GM21423 (cell line): ENCODE data around the gene THADA.
A peak's percentile ranks its signal among the peaks of the same experiment; 100 is the strongest.

Experiments
- ATAC-seq: cut with Tn5 transposase; IDR thresholded peaks from one replicate; pipeline ENCODE4 v1.9.1; 2021; ENCODE audit warnings: mild to moderate bottlenecking, moderate library complexity; ENCODE audit not compliant: unreplicated experiment

Gene THADA

GRCh38 chr2:43420389-43420801 lies 175.4 kb downstream of the THADA start:
- no peak for ATAC-seq

GRCh38 chr2:43419876-43420275 lies 176.0 kb downstream of the THADA start:
- no peak for ATAC-seq

- ATAC-seq: no peak
These were observed 176.6 kb downstream of the THADA start for GRCh38 chr2:43419243-43419642.

GRCh38 chr2:43418680-43419079 lies 177.2 kb downstream of the THADA start:
- ATAC-seq: no peak

GRCh38 chr2:43417300-43417699 lies 178.5 kb downstream of the THADA start:
- no peak for ATAC-seq

- no peak for ATAC-seq
These were observed 180.2 kb downstream of the THADA start for GRCh38 chr2:43415592-43415991.

- ATAC-seq: no peak
These were observed 181.2 kb downstream of the THADA start for GRCh38 chr2:43414586-43415135.

- ATAC-seq: no peak
These were observed 181.8 kb downstream of the THADA start for GRCh38 chr2:43414033-43414432.

- no peak for ATAC-seq
These were observed 183.6 kb downstream of the THADA start for GRCh38 chr2:43412114-43412753.

GRCh38 chr2:43410055-43410604 lies 185.7 kb downstream of the THADA start:
- no peak for ATAC-seq

GRCh38 chr2:43408407-43409160 lies 187.3 kb downstream of the THADA start:
- peak; percentile 77 for ATAC-seq

- ATAC-seq: peak; percentile 31
These were observed 187.9 kb downstream of the THADA start for GRCh38 chr2:43407935-43408334.

GRCh38 chr2:43406651-43407279 lies 189.1 kb downstream of the THADA start:
- no peak for ATAC-seq

- no peak for ATAC-seq
These were observed 190.0 kb downstream of the THADA start for GRCh38 chr2:43405829-43406228.

GRCh38 chr2:43402452-43402937 lies 193.3 kb downstream of the THADA start:
- ATAC-seq: peak; percentile 50

- peak; percentile 87 for ATAC-seq
These were observed 193.8 kb downstream of the THADA start for GRCh38 chr2:43402002-43402401.

GRCh38 chr2:43400508-43400907 lies 195.3 kb downstream of the THADA start:
- ATAC-seq: no peak

- ATAC-seq: no peak
These were observed 196.1 kb downstream of the THADA start for GRCh38 chr2:43399515-43400264.

GRCh38 chr2:43399098-43399497 lies 196.7 kb downstream of the THADA start:
- no peak for ATAC-seq

- ATAC-seq: no peak
These were observed 198.0 kb downstream of the THADA start for GRCh38 chr2:43397821-43398220.

- ATAC-seq: no peak
These were observed 198.4 kb downstream of the THADA start for GRCh38 chr2:43397411-43397810.
